HG03432 (cell line): ENCODE measurements around the gene SLC12A9.

Source experiments
- ATAC-seq: cut with Tn5 transposase; IDR thresholded peaks from one replicate; pipeline ENCODE4 v1.9.1; 2021; ENCODE audit warnings: mild to moderate bottlenecking, moderate library complexity; ENCODE audit not compliant: unreplicated experiment

Gene SLC12A9

DNA sequence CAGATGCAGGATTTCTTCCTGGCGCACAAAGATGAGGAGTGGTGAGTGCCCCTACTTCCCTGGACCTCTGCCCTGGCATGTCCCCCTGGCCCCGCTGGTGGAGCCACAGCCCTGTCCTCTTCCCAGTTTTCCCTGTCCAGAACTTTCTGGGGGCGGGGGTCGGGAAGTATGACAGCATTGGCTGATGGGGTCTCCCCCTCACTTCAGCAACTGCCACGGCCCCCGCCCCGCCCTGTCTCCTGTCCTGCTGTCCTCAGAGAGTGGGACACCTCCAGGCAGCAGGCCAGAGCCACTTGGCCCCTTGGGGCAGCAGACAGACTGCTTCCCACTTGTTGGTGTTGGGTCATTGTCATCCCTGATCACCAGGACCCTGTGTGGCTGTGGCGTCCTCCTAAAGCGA lies 29.7 kb downstream of the SLC12A9 start:
- no peak for ATAC-seq

DNA sequence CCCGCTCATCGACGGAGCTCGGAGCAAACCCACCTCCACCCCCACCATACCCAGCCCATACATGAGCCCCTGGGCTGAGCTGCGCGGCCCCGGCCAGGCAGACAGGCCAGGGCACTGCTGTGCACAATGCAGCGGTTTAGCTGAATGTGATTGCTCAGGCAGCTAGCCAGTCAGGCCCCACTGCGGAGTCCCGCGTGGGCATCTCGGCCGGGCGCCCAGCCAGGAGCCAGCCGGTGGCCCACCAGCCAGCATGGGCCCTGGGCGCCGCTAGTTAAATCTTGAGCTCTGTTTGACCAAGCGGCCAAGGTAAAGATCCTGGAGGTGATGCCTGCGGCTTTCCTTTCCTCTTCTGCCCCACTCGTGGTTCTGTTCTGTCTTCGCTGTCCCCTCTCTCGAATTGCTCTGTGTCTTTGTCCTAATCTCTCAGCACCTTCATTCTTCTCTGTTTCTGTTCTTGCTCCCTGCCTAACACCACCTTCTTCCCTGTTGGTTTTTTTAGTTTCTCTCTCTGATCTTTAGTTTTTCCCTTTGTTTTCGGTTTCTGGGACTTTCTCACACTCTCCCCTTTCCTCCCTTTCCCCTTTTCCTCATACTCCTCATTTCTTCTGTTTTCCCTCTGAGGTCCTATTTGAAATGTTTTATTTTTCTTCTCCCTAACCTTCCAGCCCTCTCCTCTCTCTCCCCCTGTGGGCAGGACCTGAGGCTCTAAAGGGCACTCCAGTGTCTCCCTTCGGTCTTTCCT lies 30.4 kb downstream of the SLC12A9 start:
- no peak for ATAC-seq

DNA sequence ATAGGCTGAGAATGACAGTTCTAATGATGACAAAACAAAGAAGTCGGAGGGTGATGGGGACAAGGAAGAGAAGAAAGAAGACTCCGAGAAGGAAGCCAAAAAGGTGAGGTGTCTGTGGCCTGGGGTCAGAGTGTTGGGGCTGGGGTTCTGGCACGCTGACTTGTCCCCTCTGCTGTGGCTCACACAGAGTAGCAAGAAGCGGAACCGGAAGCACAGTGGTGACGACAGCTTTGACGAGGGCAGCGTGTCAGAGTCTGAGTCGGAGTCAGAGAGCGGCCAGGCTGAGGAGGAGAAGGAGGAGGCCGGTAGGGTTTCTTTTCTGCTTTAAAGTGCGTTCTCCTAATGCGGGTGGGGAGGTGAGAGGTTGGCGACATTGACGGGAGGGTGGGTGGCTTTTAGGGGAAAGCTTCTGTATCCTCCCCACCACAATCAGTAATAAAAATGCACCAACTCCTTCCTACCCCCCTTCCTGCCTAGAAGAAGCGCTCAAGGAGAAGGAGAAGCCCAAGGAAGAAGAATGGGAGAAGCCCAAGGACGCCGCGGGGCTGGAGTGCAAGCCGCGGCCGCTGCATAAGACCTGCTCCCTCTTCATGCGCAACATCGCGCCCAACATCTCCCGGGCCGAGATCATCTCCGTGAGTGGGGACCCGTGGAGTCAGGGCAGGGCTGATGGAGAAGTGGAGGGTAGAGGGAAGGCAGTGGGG lies 32.4 kb downstream of the SLC12A9 start:
- ATAC-seq, result no peak

- ATAC-seq, result no peak
Observed at GRCh38 chr7:100885440-100886141, 33.1 kb downstream of the SLC12A9 start.

DNA sequence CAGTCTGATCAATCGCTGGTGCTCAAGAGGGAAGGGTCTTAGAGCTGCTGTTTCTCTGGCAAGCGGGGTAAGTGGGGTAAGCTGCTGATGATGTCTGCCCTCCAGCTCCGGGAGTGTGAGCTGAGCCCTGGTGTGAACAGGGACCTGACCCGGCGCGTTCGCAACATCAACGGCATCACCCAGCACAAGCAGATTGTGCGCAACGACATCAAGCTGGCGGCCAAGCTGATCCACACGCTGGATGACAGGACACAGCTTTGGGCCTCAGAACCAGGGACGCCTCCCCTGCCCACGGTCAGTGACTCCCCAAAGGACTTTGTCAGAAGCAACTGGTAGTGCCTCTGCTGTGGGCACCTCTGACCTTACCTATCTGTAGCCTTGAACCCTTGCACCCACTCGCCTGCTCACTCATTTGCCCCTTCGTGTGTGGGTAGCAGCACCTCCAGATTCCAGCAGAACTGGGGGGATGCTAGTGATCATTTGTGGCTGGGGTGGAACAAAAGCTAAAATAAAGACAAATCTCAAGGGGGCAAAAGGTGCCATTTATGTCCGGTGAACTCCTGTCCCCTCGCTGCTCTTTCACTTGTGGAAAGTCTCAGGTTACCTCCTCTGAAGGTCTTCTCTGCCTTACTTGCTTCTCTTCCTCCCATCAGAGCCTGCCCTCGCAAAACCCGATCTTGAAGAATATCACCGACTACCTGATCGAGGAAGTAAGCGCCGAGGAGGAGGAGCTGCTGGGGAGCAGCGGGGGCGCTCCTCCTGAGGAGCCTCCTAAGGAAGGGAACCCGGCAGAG lies 33.8 kb downstream of the SLC12A9 start:
- no peak for ATAC-seq

- no peak for ATAC-seq
Observed at GRCh38 chr7:100886936-100887515, 34.5 kb downstream of the SLC12A9 start.

DNA sequence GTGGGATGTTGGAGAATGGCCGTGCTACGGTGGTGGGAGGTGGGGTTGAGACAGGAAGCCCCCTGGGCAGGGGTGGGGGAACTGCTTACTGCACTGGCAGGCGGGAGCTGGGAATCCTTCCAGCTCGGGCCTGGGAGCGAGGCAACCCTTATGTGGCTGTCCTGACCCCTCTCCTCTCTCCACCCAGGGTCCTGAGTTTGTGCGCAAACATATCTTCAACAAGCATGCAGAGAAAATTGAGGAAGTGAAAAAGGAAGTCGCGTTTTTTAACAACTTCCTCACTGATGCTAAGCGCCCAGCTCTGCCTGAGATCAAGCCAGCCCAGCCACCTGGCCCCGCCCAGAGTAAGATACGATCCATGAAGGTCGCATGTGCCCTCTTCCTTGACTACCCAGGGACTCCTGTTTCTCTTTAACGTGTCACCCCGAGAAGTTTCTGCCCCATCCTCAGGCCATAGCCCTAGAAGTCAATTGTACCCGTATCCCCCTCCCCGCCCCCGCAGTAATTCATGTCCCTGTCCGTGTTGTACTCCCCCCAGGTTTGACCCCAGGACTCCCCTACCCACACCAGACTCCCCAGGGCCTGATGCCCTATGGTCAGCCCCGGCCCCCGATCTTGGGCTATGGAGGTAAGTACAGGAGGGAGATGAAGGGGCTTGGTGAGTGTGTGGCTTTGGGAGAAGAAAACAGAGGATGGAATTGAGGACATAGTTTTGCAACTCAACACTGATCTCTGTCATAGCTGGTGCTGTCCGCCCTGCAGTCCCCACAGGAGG lies 35.2 kb downstream of the SLC12A9 start:
- ATAC-seq, result peak; percentile 26

GRCh38 chr7:100888291-100888987 lies 35.9 kb downstream of the SLC12A9 start:
- no peak for ATAC-seq

DNA sequence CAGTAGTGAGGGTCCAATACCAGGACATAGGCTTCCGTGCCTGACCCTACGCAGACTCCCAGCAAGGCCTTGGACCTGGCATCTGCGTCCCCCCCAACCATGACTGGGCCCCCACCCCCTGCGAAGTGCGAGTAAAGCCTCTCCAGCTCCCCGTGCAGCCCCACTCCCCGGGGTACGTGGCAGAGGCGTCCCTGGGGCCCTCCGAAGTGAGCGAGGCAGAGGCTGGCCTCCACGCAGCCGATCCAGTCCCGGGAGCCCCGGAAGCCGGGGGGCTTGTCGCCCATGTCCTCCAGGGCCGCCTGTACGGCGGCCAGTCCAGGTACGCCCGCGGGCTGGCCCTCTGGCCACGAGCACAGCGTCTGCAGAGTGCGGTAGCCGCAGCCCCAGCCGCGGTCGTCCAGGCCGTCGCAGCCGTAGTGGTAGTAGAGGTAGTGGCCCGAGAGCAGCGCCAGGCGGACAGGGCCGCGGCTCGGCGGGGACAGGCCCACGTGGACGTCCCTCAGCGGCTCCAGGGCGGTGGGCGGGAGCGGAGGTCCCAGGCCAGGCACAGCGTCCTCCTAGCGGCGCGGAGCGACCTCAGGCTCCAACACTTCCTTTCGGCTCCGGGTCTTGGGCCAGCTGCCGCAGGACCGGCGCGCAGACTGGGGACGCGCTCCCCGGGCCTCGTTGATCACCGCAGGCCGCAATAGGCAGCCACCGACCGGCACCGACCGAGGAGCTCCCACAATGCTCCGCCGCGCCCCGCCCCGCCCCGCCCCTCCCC lies 36.7 kb downstream of the SLC12A9 start, which contains the start of gene UFSP1:
TSS of gene UFSP1 (minus strand) at position 728 of the 763 bp plus-strand sequence. CDS start at position 284, 444 bp downstream.
- ATAC-seq, result peak; percentile 30

DNA sequence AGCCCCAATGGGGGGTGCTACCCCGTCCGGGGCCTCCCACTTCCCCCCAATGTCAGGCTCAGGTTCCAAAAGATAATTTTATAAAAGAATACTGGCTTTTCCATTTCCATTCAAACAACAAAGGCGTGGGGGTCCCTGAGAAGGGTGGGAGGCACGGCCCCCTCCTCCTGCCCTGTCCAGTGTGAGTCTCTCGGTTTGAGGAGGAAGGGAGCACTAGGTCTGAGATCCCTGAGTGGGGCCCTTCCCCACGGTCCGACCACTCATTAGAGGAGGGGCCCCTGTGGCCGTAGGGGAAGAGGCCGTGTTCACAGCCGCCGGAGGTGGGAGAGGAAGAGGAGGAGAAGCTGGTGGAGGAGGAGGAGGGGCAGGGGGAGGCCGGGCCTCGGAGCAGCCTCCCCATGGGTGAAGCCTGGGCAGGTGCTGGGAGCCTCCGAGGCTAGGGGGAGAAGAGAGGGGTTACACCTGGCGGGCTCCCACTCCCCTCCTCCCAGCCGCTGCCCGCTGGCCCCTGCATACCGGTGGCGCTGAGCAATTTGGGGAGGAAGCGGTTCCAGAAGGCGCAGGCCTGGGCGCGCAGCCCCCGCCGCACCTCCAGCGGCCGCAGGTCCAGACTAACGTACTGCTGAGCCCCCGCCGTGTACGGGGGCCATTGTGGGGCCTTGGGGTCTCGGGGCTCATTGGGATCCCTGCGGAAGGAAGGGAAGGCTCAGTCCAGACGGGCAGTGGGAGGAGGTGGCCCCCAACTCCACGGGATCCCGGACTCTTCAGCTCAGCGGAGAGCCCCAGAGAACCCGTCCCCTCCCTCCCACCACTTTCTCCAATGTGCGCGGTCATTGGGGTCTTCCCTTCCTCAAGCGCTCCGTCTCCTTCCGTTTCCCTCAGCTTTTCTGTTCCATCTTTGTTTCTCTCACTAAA lies 38.4 kb downstream of the SLC12A9 start:
- ATAC-seq, result no peak

DNA sequence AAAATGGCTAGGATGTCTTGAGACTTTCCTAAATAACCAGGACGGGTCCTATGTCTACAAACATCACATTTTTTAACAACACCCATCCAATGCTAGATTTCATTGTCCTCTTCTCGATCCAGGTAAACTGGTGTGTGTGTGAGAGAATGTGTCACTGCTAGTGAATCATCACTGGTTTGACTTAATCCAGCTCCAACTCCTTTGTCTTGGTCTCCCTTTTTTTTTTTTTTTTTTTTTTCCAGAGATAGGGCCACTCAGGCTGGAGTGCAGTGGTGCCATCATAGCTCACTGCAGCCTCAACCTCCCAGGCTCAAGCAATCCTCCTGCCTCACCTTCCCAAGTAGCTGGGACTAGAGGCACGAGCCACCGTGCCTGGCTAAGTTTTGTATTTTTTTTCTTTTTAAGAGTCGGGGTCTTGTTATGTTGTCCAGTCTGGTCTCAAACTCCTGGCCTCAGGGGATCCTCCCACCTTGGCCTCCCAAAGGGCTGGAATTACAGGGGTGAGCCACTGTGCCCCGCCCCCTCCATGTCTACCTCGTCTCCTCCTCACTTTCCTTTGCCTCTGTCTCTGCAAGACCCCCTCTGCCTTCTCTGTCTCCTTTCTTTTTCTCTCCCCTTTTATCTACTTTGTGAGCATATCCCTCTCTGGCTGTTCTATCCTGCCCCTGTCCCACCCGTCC lies 39.2 kb downstream of the SLC12A9 start:
- no peak for ATAC-seq

GRCh38 chr7:100892364-100893317 lies 40.1 kb downstream of the SLC12A9 start:
- no peak for ATAC-seq

DNA sequence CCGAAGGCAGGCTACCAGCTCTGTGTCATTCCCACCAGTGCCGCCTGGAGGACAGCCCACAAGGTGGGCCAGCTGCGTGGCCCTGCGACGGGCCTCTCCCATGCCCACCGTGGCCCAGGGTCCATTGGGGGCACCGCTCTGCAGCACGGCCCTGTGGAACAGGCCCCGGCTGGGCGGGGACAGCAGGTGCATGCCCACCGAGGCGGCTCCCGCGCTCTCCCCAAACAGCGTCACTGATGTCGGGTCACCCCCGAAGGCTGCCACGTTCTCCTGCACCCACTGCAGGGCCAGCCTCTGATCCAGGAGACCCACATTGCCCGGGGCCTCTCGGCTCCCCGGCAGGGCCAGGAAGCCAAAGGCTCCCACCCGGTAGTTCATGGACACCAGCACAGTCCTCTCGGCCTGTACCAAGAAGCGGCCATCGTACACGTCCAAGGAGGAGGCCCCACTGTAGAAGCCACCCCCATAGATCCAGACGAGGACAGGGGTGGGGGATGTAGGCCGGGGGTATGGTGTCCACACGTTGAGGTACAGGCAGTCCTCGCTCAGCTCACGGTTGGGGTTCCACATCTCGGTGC lies 40.9 kb downstream of the SLC12A9 start:
- no peak for ATAC-seq

- ATAC-seq, result no peak
Observed at GRCh38 chr7:100893910-100894721, 41.6 kb downstream of the SLC12A9 start.
